HT-29 (cell line): ENCODE results near the gene CTAG2. TPM values are rescaled to one million over a fixed set of nuclear protein-coding genes. Genes with fewer than 3 reads are reported as not detected.
A peak's percentile ranks its signal among the peaks of the same experiment; 100 is the strongest.
"Not testable (repeated sequence)": the region's sequence is repeated elsewhere in the genome, so short reads cannot be mapped to it uniquely, and the experiment has no call there.

Source experiments
- DNase-seq: peaks from one replicate; pipeline ENCODE4 v3.0.0-alpha.2; 2015; ENCODE audit warnings: low spot score
- total RNA-seq: library from RNA; depleted of rRNA; stranded (reverse); fragments of >200 nt; shearing (Covaris generic); gene quantifications from 2 replicates; pipeline ENCODE4 v1.2.3, GENCODE V29; 2014

CTAG2 gene
- total RNA-seq, 1 experiment from 2014 or later = not detected

- DNase-seq = no peak
Observed at GRCh38 chrX:154648931-154649330, 4.4 kb downstream of the CTAG2 start.

GRCh38 chrX:154645745-154646378 lies 7.5 kb downstream of the CTAG2 start:
- not testable (repeated sequence) for DNase-seq

- DNase-seq = not testable (repeated sequence)
Observed at GRCh38 chrX:154643708-154644107, 9.7 kb downstream of the CTAG2 start.

GRCh38 chrX:154641740-154642139 lies 11.6 kb downstream of the CTAG2 start:
- not testable (repeated sequence) for DNase-seq

GRCh38 chrX:154633661-154634060 lies 19.7 kb downstream of the CTAG2 start:
- DNase-seq = not testable (repeated sequence)

GRCh38 chrX:154630949-154631348 lies 22.4 kb downstream of the CTAG2 start:
- DNase-seq = not testable (repeated sequence)

- DNase-seq = not testable (repeated sequence)
Observed at GRCh38 chrX:154628960-154629359, 24.4 kb downstream of the CTAG2 start.

- DNase-seq = not testable (repeated sequence)
Observed at GRCh38 chrX:154620767-154621414, 32.5 kb downstream of the CTAG2 start.

GRCh38 chrX:154619182-154619581 lies 34.2 kb downstream of the CTAG2 start, which contains the start of gene CTAG1B:
CTAG1B (minus strand) TSS chrX:154619282; CDS start chrX:154619218, 64 bp downstream.
- not testable (repeated sequence) for DNase-seq

- not testable (repeated sequence) for DNase-seq
Observed at GRCh38 chrX:154613586-154613985, 39.8 kb downstream of the CTAG2 start.

- peak; percentile 0 for DNase-seq
Observed at GRCh38 chrX:154611146-154611545, 42.2 kb downstream of the CTAG2 start.

- not testable (repeated sequence) for DNase-seq
Observed at GRCh38 chrX:154608823-154609222, 44.6 kb downstream of the CTAG2 start.

- DNase-seq = peak; percentile 0
Observed at GRCh38 chrX:154607976-154608375, 45.4 kb downstream of the CTAG2 start.

GRCh38 chrX:154607370-154607769 lies 46.0 kb downstream of the CTAG2 start:
- DNase-seq = peak; percentile 0

- peak; percentile 0 for DNase-seq
Observed at GRCh38 chrX:154605566-154605965, 47.8 kb downstream of the CTAG2 start.

GRCh38 chrX:154603438-154604430 lies 49.6 kb downstream of the CTAG2 start:
- no peak for DNase-seq

GRCh38 chrX:154602766-154603437 lies 50.5 kb downstream of the CTAG2 start:
- peak; percentile 0 for DNase-seq

- peak; percentile 0 for DNase-seq
Observed at GRCh38 chrX:154602226-154602625, 51.2 kb downstream of the CTAG2 start.
